H1 (cell line): ENCODE data around the gene MR1. TPM values are rescaled to one million over a fixed set of nuclear protein-coding genes. Genes with fewer than 3 reads are reported as not detected.

Experiments used
- CTCF ChIA-PET: fragments of 300-600 bp; sonication (Branson Sonifier 250); formaldehyde crosslinking; loops from one replicate; lab custom pipeline; 2021; ENCODE audit not compliant: partially characterized antibody; lab: Charles Lee
- POLR2A ChIA-PET: fragments of 300-600 bp; sonication (Branson Sonifier 250); formaldehyde crosslinking; loops from one replicate; lab custom pipeline; 2021; ENCODE audit warnings: inconsistent platforms; ENCODE audit not compliant: partially characterized antibody; lab: Charles Lee
- DNase-seq, 2 experiments: peaks; one replicate each; pipeline versions ENCODE4 v3.0.0 to v3.0.0-alpha.2; 2010 to 2022; ENCODE audit warnings: low spot score in 2 of 2, low read depth in 1 of 2, mixed read lengths in 1 of 2
- FAIRE-seq: peaks from 2 replicates; lab custom pipeline; 2011; peaks lifted over from hg19 to GRCh38; lab: Jason Lieb, UNC
- H2AFZ ChIP-seq: 2 replicates; pipeline ENCODE4 v1.8.1; 2012; ENCODE audit warnings: low read length, inconsistent platforms
- H2AK5ac ChIP-seq: 2 replicates; pipeline ENCODE4 v1.6.1; 2013; ENCODE audit warnings: low read depth, low read length
- H2BK120ac ChIP-seq: replicated peaks from 2 replicates; pipeline ENCODE3; 2013; ENCODE audit warnings: low read depth, low read length, inconsistent platforms
- H2BK12ac ChIP-seq: 2 replicates; pipeline ENCODE4 v1.6.1; 2013; ENCODE audit warnings: low read depth, low read length
- H2BK15ac ChIP-seq: 2 replicates; pipeline ENCODE4 v1.6.1; 2013; ENCODE audit warnings: low read length
- H2BK20ac ChIP-seq: 2 replicates; pipeline ENCODE4 v1.6.1; 2013; ENCODE audit warnings: low read length
- H2BK5ac ChIP-seq: 2 replicates; pipeline ENCODE4 v1.6.1; 2013; ENCODE audit warnings: low read depth, low read length
- H3K14ac ChIP-seq: 2 replicates; pipeline ENCODE4 v1.6.1; 2013; ENCODE audit warnings: inconsistent platforms; ENCODE audit not compliant: insufficient read length
- H3K18ac ChIP-seq: 2 replicates; pipeline ENCODE4 v1.6.1; 2013; ENCODE audit warnings: low read length; ENCODE audit errors: extremely low read depth
- H3K23ac ChIP-seq: 2 replicates; pipeline ENCODE4 v1.6.1; 2013; ENCODE audit warnings: inconsistent platforms; ENCODE audit not compliant: insufficient read length
- H3K23me2 ChIP-seq: 2 replicates; pipeline ENCODE4 v1.6.1; 2013; ENCODE audit warnings: low read depth, low read length
- H3K27ac ChIP-seq: 2 replicates; pipeline ENCODE4 v1.6.1; 2011; ENCODE audit warnings: low read depth, low read length, inconsistent platforms
- H3K27me3 ChIP-seq, 4 experiments: replicated peaks in 1 of 4; 1 replicate in 1 of 4; 2 replicates in 3 of 4; pipeline versions ENCODE4 v1.6.1 to v1.8.1; 2011 to 2013; ENCODE audit warnings: low read length in 3 of 4, mild to moderate bottlenecking in 3 of 4, inconsistent platforms in 2 of 4, mixed read lengths in 2 of 4, moderate library complexity in 1 of 4; ENCODE audit not compliant: control insufficient read depth in 3 of 4, insufficient read depth in 3 of 4; ENCODE audit errors: extremely low read depth in 1 of 4
- H3K36me3 ChIP-seq, 4 experiments: 2 replicates each; pipeline versions ENCODE4 v1.6.1 to v1.8.1; 2011 to 2013; ENCODE audit warnings: mild to moderate bottlenecking in 4 of 4, low read length in 3 of 4, moderate library complexity in 2 of 4, control low read depth in 1 of 4, inconsistent platforms in 1 of 4; ENCODE audit not compliant: insufficient read depth in 4 of 4, control insufficient read depth in 2 of 4
- H3K4ac ChIP-seq: replicated peaks from 2 replicates; pipeline ENCODE3; 2013; ENCODE audit warnings: low read length, low read depth, mixed read lengths, inconsistent platforms; ENCODE audit not compliant: insufficient read length
- H3K4me1 ChIP-seq, 4 experiments: replicated peaks in 1 of 4; 1 replicate in 1 of 4; 2 replicates in 3 of 4; pipeline versions ENCODE4 v1.6.1 to v1.8.1; 2011 to 2013; ENCODE audit warnings: low read length in 3 of 4, inconsistent platforms in 2 of 4, mixed read lengths in 1 of 4; ENCODE audit not compliant: insufficient read depth in 4 of 4, control insufficient read depth in 3 of 4
- H3K4me2 ChIP-seq, 2 experiments: 2 replicates each; pipeline versions ENCODE4 v1.6.1 to v1.8.1; 2011 to 2013; ENCODE audit warnings: low read depth in 2 of 2, low read length in 2 of 2, control low read depth in 1 of 2, inconsistent platforms in 1 of 2, mild to moderate bottlenecking in 1 of 2; ENCODE audit not compliant: insufficient read depth in 1 of 2
- H3K4me3 ChIP-seq, 4 experiments: fragments of 200-600, 300-600 bp in 1 of 4; sonication (generic), shearing (Covaris generic), sonication (Bioruptor Twin) in 1 of 4; 2 replicates each; pipeline versions ENCODE4 v1.5.1 to v1.8.1; 2011 to 2016; ENCODE audit warnings: low read length in 4 of 4, low read depth in 3 of 4, control low read depth in 2 of 4, inconsistent platforms in 2 of 4, mild to moderate bottlenecking in 2 of 4, mixed read lengths in 1 of 4, moderate library complexity in 1 of 4; ENCODE audit not compliant: insufficient read depth in 2 of 4; ENCODE audit errors: extremely low read depth in 1 of 4
- H3K56ac ChIP-seq: replicated peaks from 2 replicates; pipeline ENCODE3; 2013; ENCODE audit warnings: low read depth, mild to moderate bottlenecking, mixed read lengths, low read length, inconsistent platforms; ENCODE audit not compliant: insufficient read length
- H3K79me1 ChIP-seq: 2 replicates; pipeline ENCODE4 v1.6.1; 2013; ENCODE audit warnings: low read depth, low read length, control low read depth
- H3K79me2 ChIP-seq, 2 experiments: 2 replicates each; pipeline versions ENCODE4 v1.6.1 to v1.8.1; 2012 to 2013; ENCODE audit warnings: low read length in 2 of 2, mild to moderate bottlenecking in 2 of 2, inconsistent platforms in 1 of 2; ENCODE audit not compliant: insufficient read depth in 2 of 2, control insufficient read depth in 1 of 2
- H3K9ac ChIP-seq, 4 experiments: replicated peaks in 1 of 4; 1 replicate in 1 of 4; 2 replicates in 3 of 4; pipeline versions ENCODE4 v1.6.1 to v1.8.1; 2011 to 2013; ENCODE audit warnings: low read depth in 3 of 4, low read length in 3 of 4, control low read depth in 2 of 4, mild to moderate bottlenecking in 2 of 4, moderate library complexity in 2 of 4, inconsistent platforms in 1 of 4; ENCODE audit errors: extremely low read depth in 1 of 4
- H3K9me3 ChIP-seq, 2 experiments: 2 replicates each; pipeline versions ENCODE4 v1.6.1 to v1.8.1; 2012 to 2013; ENCODE audit warnings: mild to moderate bottlenecking in 2 of 2, moderate library complexity in 2 of 2, control low read depth in 1 of 2, inconsistent platforms in 1 of 2, low read depth in 1 of 2, low read length in 1 of 2, mixed read lengths in 1 of 2; ENCODE audit not compliant: insufficient read depth in 2 of 2
- H4K20me1 ChIP-seq, 2 experiments: replicated peaks in 1 of 2; 2 replicates each; pipeline versions ENCODE3 to v1.8.1; 2011 to 2013; ENCODE audit warnings: inconsistent platforms in 2 of 2, low read length in 2 of 2, mild to moderate bottlenecking in 1 of 2; ENCODE audit not compliant: insufficient read depth in 2 of 2, control insufficient read depth in 1 of 2
- H4K5ac ChIP-seq: 2 replicates; pipeline ENCODE4 v1.6.1; 2013; ENCODE audit warnings: low read length, low read depth, mixed read lengths, inconsistent platforms; ENCODE audit not compliant: insufficient read length
- H4K8ac ChIP-seq: 2 replicates; pipeline ENCODE4 v1.8.0; 2013; ENCODE audit warnings: mild to moderate bottlenecking, moderate library complexity, low read length, inconsistent platforms; ENCODE audit not compliant: insufficient read depth; ENCODE audit errors: extremely low read depth
- H4K91ac ChIP-seq: replicated peaks from 2 replicates; pipeline ENCODE3; 2013; ENCODE audit warnings: low read length, mixed read lengths, inconsistent platforms; ENCODE audit not compliant: insufficient read length
- CBX8 ChIP-seq: fragments of 300-800, 300-1000 bp; sonication (generic); IDR thresholded peaks from 2 replicates; pipeline ENCODE4 v1.7.1; 2016; ENCODE audit warnings: low read depth, low read length, borderline replicate concordance
- CEBPB ChIP-seq: IDR thresholded peaks from 2 replicates; pipeline ENCODE4 v1.6.1; 2012; ENCODE audit warnings: low read depth, low read length
- CHD2 ChIP-seq: IDR thresholded peaks from 2 replicates; pipeline ENCODE4 v1.6.1; 2012; ENCODE audit warnings: low read length, improper control_type of control experiment
- FOSL1 ChIP-seq: IDR thresholded peaks from 2 replicates; pipeline ENCODE4 v1.6.1; 2011; ENCODE audit warnings: mild to moderate bottlenecking, low read depth, low read length, moderate library complexity; ENCODE audit not compliant: insufficient read depth
- GABPA ChIP-seq: IDR thresholded peaks from 2 replicates; pipeline ENCODE4 v1.6.1; 2011; ENCODE audit warnings: mild to moderate bottlenecking, low read length, moderate library complexity, borderline replicate concordance; ENCODE audit not compliant: insufficient read depth
- HDAC2 ChIP-seq, 2 experiments: fragments of 300-600 bp in 1 of 2; sonication (generic) in 1 of 2; IDR thresholded peaks; 2 replicates each; pipeline ENCODE4 v1.6.1; 2011 to 2012; ENCODE audit warnings: low read depth in 2 of 2, low read length in 2 of 2, mild to moderate bottlenecking in 2 of 2, moderate library complexity in 2 of 2, borderline replicate concordance in 1 of 2, inconsistent platforms in 1 of 2
- JUN ChIP-seq: IDR thresholded peaks from 2 replicates; pipeline ENCODE4 v1.6.1; 2011; ENCODE audit warnings: low read depth, mild to moderate bottlenecking, improper control_type of control experiment, low read length
- KDM5A ChIP-seq: fragments of 200-600 bp; IDR thresholded peaks from 2 replicates; pipeline ENCODE4 v1.7.1; 2012; ENCODE audit warnings: mild to moderate bottlenecking, low read length, inconsistent platforms, mixed read lengths
- NRF1 ChIP-seq: IDR thresholded peaks from 2 replicates; pipeline ENCODE4 v1.6.1; 2011; ENCODE audit warnings: mild to moderate bottlenecking, low read depth, low read length, improper control_type of control experiment
- POU5F1 ChIP-seq: IDR thresholded peaks from 2 replicates; pipeline ENCODE4 v1.6.1; 2011; ENCODE audit warnings: low read depth, mild to moderate bottlenecking, low read length, moderate library complexity
- SIN3A ChIP-seq, 2 experiments: IDR thresholded peaks in 1 of 2; conservative IDR thresholded peaks in 1 of 2; 2 replicates each; pipeline ENCODE4 v1.6.1; 2011 to 2012; ENCODE audit warnings: low read length in 2 of 2, improper control_type of control experiment in 1 of 2, low read depth in 1 of 2, mild to moderate bottlenecking in 1 of 2
- SP4 ChIP-seq: IDR thresholded peaks from 2 replicates; pipeline ENCODE4 v1.6.1; 2012; ENCODE audit warnings: low read length, inconsistent platforms
- WGBS, 2 experiments: shearing (Covaris generic) in 1 of 2; methylation state at CpG; one replicate each; pipeline versions ENCODE4 v1.1.6 to v1.1.7; 2013 to 2015; ENCODE audit warnings: low lambda C conversion rate in 2 of 2, mixed read lengths in 2 of 2, inconsistent platforms in 1 of 2, low coverage in 1 of 2, missing lambda C conversion rate in 1 of 2; ENCODE audit not compliant: insufficient replicate concordance in 2 of 2, insufficient coverage in 1 of 2, insufficient read length in 1 of 2; ENCODE audit errors: extremely low coverage in 1 of 2, missing lambda C conversion rate in 1 of 2; 5-methylcytosine and 5-hydroxymethylcytosine counted together
- polyA plus RNA-seq, 7 experiments: library from polyadenylated mRNA; depleted of rRNA in 3 of 7; stranded (reverse) in 5 of 7; unstranded in 2 of 7; fragments of >200 nt in 5 of 7; fragments of 200-250 nt in 2 of 7; gene quantifications; 1 replicate in 5 of 7; 2 replicates in 1 of 7; 4 replicates in 1 of 7; pipeline versions ENCODE4 v1.2.1 to v1.2.3, GENCODE V29; 2011 to 2013; ENCODE audit warnings: missing spikeins in 2 of 7, mixed read lengths in 2 of 7
- total RNA-seq: library from RNA; stranded (reverse); fragmentation: NEBNext Ultra II Directional; extraction: Animal tissue kit (Norgen Biotek cat#: 25700); gene quantifications from 2 replicates; pipeline ENCODE4 v1.2.1, GENCODE V29; 2021

MR1 gene
- total and polyA plus RNA-seq, 2 of the 8 experiments (the other 6 are each of a cell fraction or from before 2014, with no cell fraction given) = 0.09 TPM; not detected in 1

DNA sequence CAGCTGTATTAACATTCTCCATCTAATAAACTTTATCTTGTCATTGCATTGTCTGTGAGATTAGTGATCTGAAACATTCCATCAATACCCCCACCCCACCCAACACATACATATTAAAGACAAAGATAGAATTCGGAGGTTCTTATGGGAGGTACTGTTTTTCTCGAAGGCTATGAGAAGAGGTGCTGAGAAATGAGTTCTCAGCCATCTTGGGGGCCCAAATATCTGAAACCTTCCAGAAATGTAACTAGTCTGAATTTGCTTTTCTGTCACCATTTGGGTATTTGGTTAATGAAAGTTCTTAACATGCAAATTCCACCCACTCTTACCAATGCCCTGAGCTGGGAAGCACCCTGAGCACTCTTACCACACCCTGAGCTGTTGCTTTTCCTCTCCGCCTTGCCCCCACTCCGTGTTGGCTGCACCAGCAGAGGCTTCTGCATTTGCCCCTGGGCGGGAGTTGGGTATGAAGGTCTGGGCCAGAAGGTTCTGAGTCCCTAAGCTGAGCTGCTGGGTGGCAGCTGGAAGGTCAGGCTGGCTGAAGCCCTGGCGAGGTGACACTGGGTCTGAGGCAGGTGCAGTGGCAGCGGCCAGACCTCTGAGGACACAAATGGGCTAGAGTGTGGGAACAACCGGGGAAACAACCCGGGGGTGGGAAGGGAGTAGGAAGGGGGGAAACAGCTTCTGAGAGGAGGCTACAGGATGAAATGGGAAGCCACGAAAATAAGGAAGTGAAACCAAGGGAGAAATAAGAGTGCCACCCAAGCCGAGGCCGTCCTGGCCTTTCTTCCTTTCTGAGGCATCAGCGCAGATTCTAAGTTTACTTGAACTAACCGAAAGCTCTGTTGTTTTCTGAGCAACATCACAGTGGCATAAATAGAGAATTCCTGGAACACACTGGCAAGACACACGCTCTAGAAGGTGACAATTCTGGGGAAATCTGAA lies 28.4 kb downstream of the MR1 start:
- Histone ChIP-seq H2BK12ac (no peak overlapping the region), H3K18ac (no peak overlapping the region), H3K27me3 (no peaks in the 10 kb centered on the region), H3K4ac (no peak overlapping the region), H2BK120ac (no peak overlapping the region), H3K9me3 (no peaks in the 10 kb centered on the region), H3K9ac (no peak overlapping the region), H3K23ac (no peak overlapping the region), H2AFZ (no peak overlapping the region; the same call in 1 of the 2 replicates), H2AK5ac (no peak overlapping the region), H4K91ac (no peak overlapping the region), H3K36me3 (no peaks in the 10 kb centered on the region), H2BK15ac (no peak overlapping the region), H3K56ac (no peak overlapping the region), H4K5ac (no peak overlapping the region), H3K4me2 (no peak overlapping the region), H3K79me2 (no peaks in the 10 kb centered on the region), H2BK5ac (no peak overlapping the region), H3K79me1 (no peaks in the 10 kb centered on the region), H3K4me1 (peaks cover 0 to 7% (median 1%) of the 10 kb centered on the region in 4 experiments; a peak in 5 of 7 replicates), H2BK20ac (no peak overlapping the region), H4K20me1 (no peaks in the 10 kb centered on the region), H3K14ac (no peak overlapping the region), H4K8ac (no peak overlapping the region), H3K4me3 (no peak overlapping the region), H3K27ac (no peak overlapping the region), H3K23me2 (no peaks in the 10 kb centered on the region)
- no peak for FAIRE-seq
- WGBS, 2 experiments = 90% methylated on average over 15 of the region's 15 CpGs; no CpG with 5 or more reads in 1 of the 2 experiments
- CTCF ChIA-PET = interaction anchor here (0.9 to 1.9 kb wide), 6 partner anchors 10 to 80 kb away, joined by 3 to 5 read pairs (median 4); no protein-coding TSS in a partner anchor
- DNase-seq = no peak
- POLR2A ChIA-PET = interaction anchor here (1.0 to 1.7 kb wide), 3 partner anchors 10 to 27 kb away, joined by 3 to 6 read pairs (median 3); partner anchors contain the start of gene IER5
- TF ChIP-seq CHD2 (no peak), NRF1 (no peak), POU5F1 (no peak), CEBPB (no peak), CBX8 (no peak), SIN3A (conservative IDR thresholded peaks at IDR 0.05 in 1 of 2, IDR thresholded peaks at IDR 0.05 in 1 of 2; ENCODE audit: low read depth in 1 of 2, low read length in 2 of 2) (no peak), KDM5A (no peak), SP4 (no peak), FOSL1 (no peak), HDAC2 (IDR thresholded peaks at IDR 0.05; ENCODE audit: borderline replicate concordance in 1 of 2, low read depth in 2 of 2, low read length in 2 of 2) (no peak), GABPA (no peak), JUN (no peak)
